ENCODE results near the gene PLOD3. TPM values are rescaled to one million over a fixed set of nuclear protein-coding genes. Genes with fewer than 3 reads are reported as not detected.

PLOD3 gene
- polyA plus RNA-seq, 1 donor (not counting 4 experiments of a cell fraction or from before 2014, with no cell fraction given), result 31.6 TPM

DNA sequence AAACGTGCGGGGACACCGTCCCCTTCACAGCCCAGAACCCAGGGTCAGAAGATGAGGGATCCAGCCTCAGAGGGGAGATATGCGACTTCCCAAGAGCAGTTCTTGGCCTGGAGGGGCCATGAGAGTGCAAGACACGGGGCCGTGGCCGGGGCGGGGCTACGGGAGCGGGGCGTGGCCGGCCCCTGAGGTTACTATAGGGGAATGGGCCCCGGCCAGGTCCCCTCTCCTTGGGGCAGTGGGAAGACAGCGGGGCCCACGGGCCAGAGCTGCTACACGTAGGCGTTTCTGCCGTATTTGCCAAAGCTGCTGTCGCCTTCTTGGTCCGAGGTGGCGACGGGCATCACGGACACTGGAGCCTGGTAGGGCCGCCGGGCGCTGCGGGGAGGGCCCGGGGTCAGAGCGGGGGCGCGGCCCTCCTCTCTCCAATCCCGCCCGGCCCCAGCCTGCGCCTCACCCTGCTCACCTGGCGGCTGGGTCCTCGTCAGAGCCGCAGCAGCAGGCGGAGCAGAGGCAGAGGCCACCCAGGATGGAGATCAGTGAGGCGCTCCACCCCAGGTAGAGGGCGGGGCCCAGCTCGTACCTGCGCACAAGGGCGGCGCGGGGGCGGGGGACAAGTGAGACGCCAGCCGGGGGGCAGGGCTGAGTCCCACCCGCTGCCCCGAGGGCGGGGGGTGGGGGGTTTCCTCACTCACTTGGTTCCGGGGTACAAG is 14.9 kb upstream of the PLOD3 start:
- Histone ChIP-seq H3K36me3 (ENCODE audit: control insufficient read depth in 2 of 2, extremely low read depth in 1 of 2, insufficient read depth in 2 of 2, low read length in 2 of 2) (peaks cover 0 to 11% of the 10 kb centered on the region in 2 experiments), H3K27me3 (ENCODE audit: control insufficient read depth, extremely low read depth, insufficient read depth, low read length) (no peaks in the 10 kb centered on the region), H3K79me2 (ENCODE audit: control insufficient read depth, insufficient read depth, low read length) (no peaks in the 10 kb centered on the region), H3K4me2 (ENCODE audit: control insufficient read depth, extremely low read depth, insufficient read depth, low read depth, low read length) (peak overlapping the region; percentile 83), H3K4me3 (ENCODE audit: control insufficient read depth in 2 of 3, extremely low read depth in 1 of 3, insufficient read depth in 2 of 3, low read depth in 1 of 3, low read length in 3 of 3) (peak overlapping the region; percentile 31 to 67 (median 62)), H3K9me3 (ENCODE audit: control insufficient read depth, low read depth, low read length) (no peaks in the 10 kb centered on the region), H3K9me1 (ENCODE audit: control insufficient read depth, extremely low read depth, insufficient read depth, low read length) (no peaks in the 10 kb centered on the region), H3K27ac (ENCODE audit: control insufficient read depth, insufficient read depth, low read length) (peak overlapping the region; percentile 36), H2AFZ (ENCODE audit: control insufficient read depth, low read length) (peak overlapping the region; percentile 49), H3K9ac (ENCODE audit: control insufficient read depth, extremely low read depth, insufficient read depth, low read length) (peak overlapping the region; percentile 70), H3K4me1 (ENCODE audit: control insufficient read depth, extremely low read depth, insufficient read depth, low read length) (peaks cover 8% of the 10 kb centered on the region), H4K20me1 (ENCODE audit: control insufficient read depth, extremely low read depth, insufficient read depth, low read length) (no peaks in the 10 kb centered on the region)
- FAIRE-seq (no peak), DNase-seq (ENCODE audit: low read depth, low spot score) (no peak)
- dilution Hi-C loops (cut with MboI; ENCODE audit: extremely low pct_ligation_motif_present, low sequenced_read_pairs), result no loop called here
- TF ChIP-seq EZH2 (IDR thresholded peaks at IDR 0.05; ENCODE audit: low read length), result no peak
- TF ChIP-seq, protein P1, sequence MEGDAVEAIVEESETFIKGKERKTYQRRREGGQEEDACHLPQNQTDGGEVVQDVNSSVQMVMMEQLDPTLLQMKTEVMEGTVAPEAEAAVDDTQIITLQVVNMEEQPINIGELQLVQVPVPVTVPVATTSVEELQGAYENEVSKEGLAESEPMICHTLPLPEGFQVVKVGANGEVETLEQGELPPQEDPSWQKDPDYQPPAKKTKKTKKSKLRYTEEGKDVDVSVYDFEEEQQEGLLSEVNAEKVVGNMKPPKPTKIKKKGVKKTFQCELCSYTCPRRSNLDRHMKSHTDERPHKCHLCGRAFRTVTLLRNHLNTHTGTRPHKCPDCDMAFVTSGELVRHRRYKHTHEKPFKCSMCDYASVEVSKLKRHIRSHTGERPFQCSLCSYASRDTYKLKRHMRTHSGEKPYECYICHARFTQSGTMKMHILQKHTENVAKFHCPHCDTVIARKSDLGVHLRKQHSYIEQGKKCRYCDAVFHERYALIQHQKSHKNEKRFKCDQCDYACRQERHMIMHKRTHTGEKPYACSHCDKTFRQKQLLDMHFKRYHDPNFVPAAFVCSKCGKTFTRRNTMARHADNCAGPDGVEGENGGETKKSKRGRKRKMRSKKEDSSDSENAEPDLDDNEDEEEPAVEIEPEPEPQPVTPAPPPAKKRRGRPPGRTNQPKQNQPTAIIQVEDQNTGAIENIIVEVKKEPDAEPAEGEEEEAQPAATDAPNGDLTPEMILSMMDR (optimal IDR thresholded peaks at IDR 0.05 in 1 of 3, IDR thresholded peaks at IDR 0.05 in 1 of 3, conservative IDR thresholded peaks at IDR 0.05 in 1 of 3; ENCODE audit: extremely low read depth in 1 of 3, insufficient read depth in 2 of 3, low read length in 3 of 3), result no peak

- Histone ChIP-seq H3K27ac (ENCODE audit: control insufficient read depth, insufficient read depth, low read length) (peak overlapping the region; percentile 36), H3K9ac (ENCODE audit: control insufficient read depth, extremely low read depth, insufficient read depth, low read length) (peak overlapping the region; percentile 70), H3K4me2 (ENCODE audit: control insufficient read depth, extremely low read depth, insufficient read depth, low read depth, low read length) (peak overlapping the region; percentile 83), H3K4me1 (ENCODE audit: control insufficient read depth, extremely low read depth, insufficient read depth, low read length) (peaks cover 8% of the 10 kb centered on the region), H3K27me3 (ENCODE audit: control insufficient read depth, extremely low read depth, insufficient read depth, low read length) (no peaks in the 10 kb centered on the region), H4K20me1 (ENCODE audit: control insufficient read depth, extremely low read depth, insufficient read depth, low read length) (no peaks in the 10 kb centered on the region), H3K36me3 (ENCODE audit: control insufficient read depth in 2 of 2, extremely low read depth in 1 of 2, insufficient read depth in 2 of 2, low read length in 2 of 2) (peaks cover 4 to 13% of the 10 kb centered on the region in 2 experiments), H3K9me1 (ENCODE audit: control insufficient read depth, extremely low read depth, insufficient read depth, low read length) (no peaks in the 10 kb centered on the region), H3K9me3 (ENCODE audit: control insufficient read depth, low read depth, low read length) (no peaks in the 10 kb centered on the region), H3K4me3 (ENCODE audit: control insufficient read depth in 2 of 3, extremely low read depth in 1 of 3, insufficient read depth in 2 of 3, low read depth in 1 of 3, low read length in 3 of 3) (peak overlapping the region in 1 of 3 experiments; percentile 67), H2AFZ (ENCODE audit: control insufficient read depth, low read length) (no peak overlapping the region), H3K79me2 (ENCODE audit: control insufficient read depth, insufficient read depth, low read length) (no peaks in the 10 kb centered on the region)
- dilution Hi-C loops (cut with MboI; ENCODE audit: extremely low pct_ligation_motif_present, low sequenced_read_pairs), result no loop called here
- FAIRE-seq (no peak), DNase-seq (ENCODE audit: low read depth, low spot score) (no peak)
- TF ChIP-seq, protein P1 (optimal IDR thresholded peaks at IDR 0.05 in 1 of 3, IDR thresholded peaks at IDR 0.05 in 1 of 3, conservative IDR thresholded peaks at IDR 0.05 in 1 of 3; ENCODE audit: extremely low read depth in 1 of 3, insufficient read depth in 2 of 3, low read length in 3 of 3), result no peak
- TF ChIP-seq EZH2 (IDR thresholded peaks at IDR 0.05; ENCODE audit: low read length), result no peak
Measured at GRCh38 chr7:101231644-101232043, 14.3 kb upstream of the PLOD3 start.

Data from keratinocyte (primary cell).